ENCODE measurements around the gene CFAP299. TPM values are rescaled to one million over a fixed set of nuclear protein-coding genes. Genes with fewer than 3 reads are reported as not detected.

Gene CFAP299
- total and polyA plus RNA-seq, 2 of the 8 experiments (the other 6 are each of a cell fraction or from before 2014, with no cell fraction given): not detected

DNA sequence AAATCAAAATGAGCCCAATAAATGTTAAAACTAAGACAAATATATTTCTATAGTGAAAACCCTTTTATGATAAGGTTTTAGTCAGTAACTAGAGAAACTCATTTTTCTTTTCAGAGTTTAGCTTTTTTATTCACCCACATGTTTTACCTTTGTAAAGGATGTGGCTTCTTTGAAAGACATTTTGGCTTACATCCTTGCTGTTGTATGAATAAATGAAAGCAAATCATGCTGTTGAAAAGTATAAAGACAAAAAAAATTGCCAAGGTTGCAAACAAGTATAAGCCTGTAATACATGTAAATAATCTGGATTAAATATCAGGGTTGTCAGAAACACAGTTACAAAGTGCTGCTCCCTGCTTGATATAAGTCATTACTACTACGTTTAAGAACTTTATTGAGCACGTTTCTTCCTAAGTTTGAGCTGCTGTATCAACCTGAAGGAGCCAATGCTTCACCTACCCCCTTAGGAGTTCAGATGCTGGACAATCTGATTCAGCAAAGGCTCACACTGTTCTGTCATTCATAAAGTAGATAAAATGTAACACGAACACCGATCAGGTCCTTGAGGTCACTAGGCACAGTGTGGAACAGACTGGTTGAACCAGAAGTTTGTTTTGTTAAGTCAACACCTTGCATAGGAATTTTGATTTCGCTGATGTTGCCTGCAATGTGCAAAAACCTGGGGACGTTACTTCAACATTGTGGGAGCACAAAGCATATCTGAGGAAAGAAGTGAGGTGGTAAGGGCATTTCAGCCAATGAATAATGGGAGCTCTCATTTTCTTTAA is 373.7 kb downstream of the CFAP299 start:
- ChIA-PET POLR2A (ENCODE audit: partially characterized antibody) (no interaction called here), CTCF (ENCODE audit: partially characterized antibody) (interaction anchor here (0.7 to 1.0 kb wide), 2 partner anchors 47 to 49 kb away, joined by 3 read pairs; no protein-coding TSS in a partner anchor)
- Histone ChIP-seq H3K27ac (ENCODE audit: low read depth, low read length) (no peak overlapping the region), H3K27me3 (replicated peaks in 1 of 4; ENCODE audit: control insufficient read depth in 3 of 4, extremely low read depth in 1 of 4, insufficient read depth in 3 of 4, low read length in 3 of 4) (no peaks in the 10 kb centered on the region), H3K56ac (replicated peaks; ENCODE audit: insufficient read length, low read depth, low read length) (no peak overlapping the region), H3K4me3 (ENCODE audit: extremely low read depth in 1 of 4, insufficient read depth in 2 of 4, low read depth in 3 of 4, low read length in 4 of 4) (no peak overlapping the region), H3K4ac (replicated peaks; ENCODE audit: insufficient read length, low read depth, low read length) (no peak overlapping the region), H2AFZ (ENCODE audit: low read length) (no peak overlapping the region), H4K20me1 (replicated peaks in 1 of 2; ENCODE audit: control insufficient read depth in 1 of 2, insufficient read depth in 2 of 2, low read length in 2 of 2) (no peaks in the 10 kb centered on the region), H3K23me2 (ENCODE audit: low read depth, low read length) (no peaks in the 10 kb centered on the region), H4K8ac (ENCODE audit: extremely low read depth, insufficient read depth, low read length) (no peak overlapping the region), H3K79me1 (ENCODE audit: low read depth, low read length) (no peaks in the 10 kb centered on the region), H2BK5ac (ENCODE audit: low read depth, low read length) (no peak overlapping the region), H2BK12ac (ENCODE audit: low read depth, low read length) (no peak overlapping the region), H3K9ac (replicated peaks in 1 of 4; ENCODE audit: extremely low read depth in 1 of 4, low read depth in 3 of 4, low read length in 3 of 4) (no peak overlapping the region), H3K23ac (ENCODE audit: insufficient read length) (no peak overlapping the region), H3K9me3 (ENCODE audit: insufficient read depth in 2 of 2, low read depth in 1 of 2, low read length in 1 of 2) (no peaks in the 10 kb centered on the region), H4K5ac (ENCODE audit: insufficient read length, low read depth, low read length) (no peak overlapping the region), H3K14ac (ENCODE audit: insufficient read length) (no peak overlapping the region), H2BK15ac (ENCODE audit: low read length) (no peak overlapping the region), H2AK5ac (ENCODE audit: low read depth, low read length) (no peak overlapping the region), H3K4me1 (replicated peaks in 1 of 4; ENCODE audit: control insufficient read depth in 3 of 4, insufficient read depth in 4 of 4, low read length in 3 of 4) (no peaks in the 10 kb centered on the region), H3K79me2 (ENCODE audit: control insufficient read depth in 1 of 2, insufficient read depth in 2 of 2, low read length in 2 of 2) (no peaks in the 10 kb centered on the region), H2BK120ac (replicated peaks; ENCODE audit: low read depth, low read length) (no peak overlapping the region), H3K4me2 (ENCODE audit: insufficient read depth in 1 of 2, low read depth in 2 of 2, low read length in 2 of 2) (no peak overlapping the region), H3K18ac (ENCODE audit: extremely low read depth, low read length) (no peak overlapping the region), H2BK20ac (ENCODE audit: low read length) (no peak overlapping the region), H4K91ac (replicated peaks; ENCODE audit: insufficient read length, low read length) (no peak overlapping the region), H3K36me3 (ENCODE audit: control insufficient read depth in 2 of 4, insufficient read depth in 4 of 4, low read length in 3 of 4) (no peaks in the 10 kb centered on the region)
- DNase-seq (ENCODE audit: low read depth in 1 of 2, low spot score in 2 of 2) (no peak), FAIRE-seq (no peak)
- WGBS, 2 experiments (ENCODE audit: extremely low coverage in 1 of 2, insufficient coverage in 1 of 2, insufficient read length in 1 of 2, insufficient replicate concordance in 2 of 2, low coverage in 1 of 2, low lambda C conversion rate in 2 of 2, missing lambda C conversion rate in 1 of 2): 72% methylated on average over 6 of the region's 6 CpGs; no CpG with 5 or more reads in 1 of the 2 experiments
- TF ChIP-seq SP1 (IDR thresholded peaks at IDR 0.05; ENCODE audit: low read depth, low read length) (no peak), MAFK (IDR thresholded peaks at IDR 0.05; ENCODE audit: low read depth, low read length) (no peak), SAP30 (IDR thresholded peaks at IDR 0.05; ENCODE audit: insufficient read depth, insufficient replicate concordance, low read length) (no peak), PHF8 (conservative IDR thresholded peaks at IDR 0.05; ENCODE audit: low read depth, low read length) (no peak), TAF1 (IDR thresholded peaks at IDR 0.05; ENCODE audit: low read depth, low read length) (no peak), HDAC6 (IDR thresholded peaks at IDR 0.05; ENCODE audit: low read depth, low read length) (no peak)
